GM19397 (cell line): ENCODE measurements around the gene ZBTB16.

Experiments used
- ATAC-seq: cut with Tn5 transposase; IDR thresholded peaks from one replicate; pipeline ENCODE4 v1.9.1; 2021; ENCODE audit warnings: mild to moderate bottlenecking, moderate library complexity; ENCODE audit not compliant: unreplicated experiment

ZBTB16 gene

GRCh38 chr11:114150671-114151070 lies 91.2 kb downstream of the ZBTB16 start:
- no peak for ATAC-seq

- no peak for ATAC-seq
These were observed 92.1 kb downstream of the ZBTB16 start for GRCh38 chr11:114151631-114152030.

GRCh38 chr11:114152162-114152561 lies 92.7 kb downstream of the ZBTB16 start:
- no peak for ATAC-seq

GRCh38 chr11:114152785-114153184 lies 93.3 kb downstream of the ZBTB16 start:
- no peak for ATAC-seq

GRCh38 chr11:114153224-114153623 lies 93.7 kb downstream of the ZBTB16 start:
- ATAC-seq, result no peak

- no peak for ATAC-seq
These were observed 94.9 kb downstream of the ZBTB16 start for GRCh38 chr11:114154271-114155047.

- no peak for ATAC-seq
These were observed 95.6 kb downstream of the ZBTB16 start for GRCh38 chr11:114155116-114155515.

GRCh38 chr11:114156131-114156581 lies 96.6 kb downstream of the ZBTB16 start:
- ATAC-seq, result no peak

- ATAC-seq, result no peak
These were observed 97.3 kb downstream of the ZBTB16 start for GRCh38 chr11:114156782-114157181.

GRCh38 chr11:114157476-114158050 lies 98.1 kb downstream of the ZBTB16 start:
- ATAC-seq, result no peak

GRCh38 chr11:114158421-114158820 lies 98.9 kb downstream of the ZBTB16 start:
- no peak for ATAC-seq

- ATAC-seq, result no peak
These were observed 99.4 kb downstream of the ZBTB16 start for GRCh38 chr11:114158886-114159285.

- ATAC-seq, result no peak
These were observed 99.8 kb downstream of the ZBTB16 start for GRCh38 chr11:114159320-114159719.

GRCh38 chr11:114159802-114160632 lies 100.5 kb downstream of the ZBTB16 start:
- ATAC-seq, result no peak

GRCh38 chr11:114160894-114161293 lies 101.4 kb downstream of the ZBTB16 start:
- ATAC-seq, result no peak

GRCh38 chr11:114161486-114162250 lies 102.2 kb downstream of the ZBTB16 start:
- no peak for ATAC-seq

GRCh38 chr11:114162719-114163123 lies 103.2 kb downstream of the ZBTB16 start:
- ATAC-seq, result no peak

GRCh38 chr11:114163229-114163631 lies 103.7 kb downstream of the ZBTB16 start:
- ATAC-seq, result no peak

- ATAC-seq, result no peak
These were observed 104.4 kb downstream of the ZBTB16 start for GRCh38 chr11:114163830-114164401.

GRCh38 chr11:114164546-114164945 lies 105.0 kb downstream of the ZBTB16 start:
- no peak for ATAC-seq
